ENCODE data around the gene CXCR5.

CXCR5 gene

DNA sequence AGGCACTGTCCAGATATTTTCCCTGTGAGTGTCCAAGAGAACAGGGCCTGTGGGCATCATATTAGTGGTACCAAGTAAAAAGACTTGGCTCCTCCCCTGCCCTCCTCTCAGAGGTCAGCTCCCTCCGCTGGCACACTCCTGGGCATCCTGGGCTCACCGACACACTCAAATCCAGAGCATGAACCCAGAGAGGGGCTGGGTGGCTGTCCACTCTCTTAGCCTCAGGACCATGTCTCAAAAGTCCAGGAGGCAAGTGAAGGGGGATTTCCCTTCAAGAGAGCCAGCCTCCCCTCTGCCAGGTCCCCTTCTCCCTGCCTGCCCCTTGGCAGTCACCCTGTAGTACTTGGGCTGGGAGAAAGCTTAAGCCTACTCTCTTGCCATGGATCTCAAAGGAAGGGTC, 31.7 kb downstream of the CXCR5 start:
- H4K20me1 ChIP-seq: peaks cover 2 to 38% (median 12%) of the 10 kb centered on the region in 11 experiments; a peak in 12 of 22 replicates
- TF ChIP-seq Cebpa-rat (IDR thresholded peaks at IDR 0.05): no peak
- no peaks in the 10 kb centered on the region for H3K9me3 ChIP-seq (replicated peaks in 1 of 11)
- H3K9ac ChIP-seq: peak overlapping the region; percentile 51 to 94 (median 82); a peak in 21 of 22 replicates
- peaks cover 96 to 99% (median 98%) of the 10 kb centered on the region in 10 experiments for H3K4me1 ChIP-seq
- H3K4me3 ChIP-seq: peak overlapping the region in 8 of 10 experiments; percentile 34 to 65 (median 46); a peak in 14 of 20 replicates
- no peaks in the 10 kb centered on the region for H3K27me3 ChIP-seq
- peak overlapping the region; percentile 91 to 100 (median 98) for H3K4me2 ChIP-seq
- H3K27ac ChIP-seq: peak overlapping the region; percentile 42 to 96 (median 89); a peak in 21 of 22 replicates
- peaks cover 0 to 11% (median 0%) of the 10 kb centered on the region in 11 experiments; a peak in 3 of 22 replicates for H3K36me3 ChIP-seq

DNA sequence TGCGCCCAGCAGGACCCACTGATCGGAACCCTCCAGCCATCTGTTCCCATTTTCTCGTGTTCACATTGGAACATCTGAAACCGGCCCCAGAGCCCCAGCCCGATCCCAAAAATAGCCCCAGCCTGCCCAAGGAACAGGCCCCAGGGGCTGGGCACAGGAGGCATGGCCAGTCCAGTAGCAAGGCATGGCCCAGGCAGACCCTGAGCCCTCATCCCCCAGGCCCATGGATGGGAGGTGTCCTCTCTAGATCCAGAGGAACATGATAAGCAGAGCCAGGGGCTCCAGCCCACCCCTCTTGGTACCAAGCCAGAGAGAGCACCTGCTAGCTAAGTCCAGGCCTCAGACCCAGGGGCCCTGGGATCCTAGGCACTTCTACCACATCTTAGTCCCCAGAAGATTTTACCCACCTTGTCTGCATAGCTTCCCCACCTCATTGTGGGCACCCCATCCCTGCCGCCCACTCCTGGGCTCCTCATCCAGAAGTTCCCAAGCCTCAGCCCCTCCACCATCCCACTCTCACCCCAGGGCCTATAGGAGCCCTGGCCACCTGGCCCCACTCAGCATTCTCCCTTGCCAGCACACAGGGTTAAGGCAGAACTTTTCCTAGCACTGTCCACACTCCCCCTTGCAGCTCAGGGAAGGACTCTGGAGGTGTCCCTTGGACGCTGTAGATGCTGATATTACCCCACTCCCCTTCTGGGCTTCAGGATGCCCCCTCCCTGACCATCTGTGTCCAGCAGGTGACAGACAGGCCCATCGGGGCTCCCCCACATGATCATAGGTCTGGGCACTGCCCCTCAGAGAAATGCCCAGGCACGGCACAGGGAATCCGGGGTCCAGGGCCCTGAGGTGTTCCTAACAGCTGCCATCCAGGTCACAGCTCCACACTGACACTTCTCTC, 32.5 kb downstream of the CXCR5 start:
- peaks cover 97 to 99% (median 99%) of the 10 kb centered on the region in 10 experiments for H3K4me1 ChIP-seq
- H3K36me3 ChIP-seq: peaks cover 0 to 11% (median 0%) of the 10 kb centered on the region in 11 experiments; a peak in 3 of 22 replicates
- peaks cover 9 to 46% (median 20%) of the 10 kb centered on the region in 11 experiments; a peak in 16 of 22 replicates for H4K20me1 ChIP-seq
- H3K4me3 ChIP-seq: peak overlapping the region in 8 of 10 experiments; percentile 4 to 65 (median 46); a peak in 15 of 20 replicates
- peak overlapping the region; percentile 91 to 100 (median 98) for H3K4me2 ChIP-seq
- TF ChIP-seq Cebpa-rat (IDR thresholded peaks at IDR 0.05): no peak
- no peaks in the 10 kb centered on the region for H3K9me3 ChIP-seq (replicated peaks in 1 of 11)
- peak overlapping the region; percentile 51 to 94 (median 82); a peak in 21 of 22 replicates for H3K9ac ChIP-seq
- H3K27ac ChIP-seq: peak overlapping the region; percentile 42 to 96 (median 89); a peak in 21 of 22 replicates
- H3K27me3 ChIP-seq: no peaks in the 10 kb centered on the region

DNA sequence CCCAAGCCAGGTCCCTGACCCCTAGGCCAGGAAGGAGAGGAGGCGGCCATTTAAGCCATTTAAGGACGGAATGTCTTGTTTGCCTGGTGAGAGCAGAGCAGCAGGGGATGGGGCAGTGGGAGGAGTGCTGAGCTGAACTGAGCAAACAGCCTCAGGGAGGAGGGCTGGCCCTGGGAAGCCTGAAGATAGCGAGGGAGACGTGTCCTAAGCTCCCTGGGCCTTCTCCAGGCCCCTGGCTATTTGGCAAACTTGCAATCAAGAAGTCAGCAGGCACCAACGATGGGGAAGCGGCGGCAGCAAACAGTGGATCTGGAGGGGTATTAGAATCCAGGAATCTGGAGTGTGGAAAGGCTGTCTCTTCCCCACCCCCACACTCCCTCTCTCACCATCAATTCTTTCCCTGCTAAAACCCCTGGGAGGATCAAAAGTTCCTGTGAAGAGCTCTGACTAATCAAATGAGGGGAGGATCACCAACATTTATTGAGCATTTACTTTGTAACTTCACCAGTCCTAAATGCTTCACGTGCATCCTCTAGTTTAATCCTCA, 33.2 kb downstream of the CXCR5 start:
- H3K27ac ChIP-seq: peak overlapping the region; percentile 42 to 96 (median 89); a peak in 21 of 22 replicates
- H4K20me1 ChIP-seq: peaks cover 16 to 53% (median 27%) of the 10 kb centered on the region in 11 experiments; a peak in 17 of 22 replicates
- no peak for TF ChIP-seq Cebpa-rat (IDR thresholded peaks at IDR 0.05)
- peak overlapping the region in 7 of 10 experiments; percentile 21 to 65 (median 48); a peak in 11 of 20 replicates for H3K4me3 ChIP-seq
- H3K4me2 ChIP-seq: peak overlapping the region; percentile 91 to 100 (median 98)
- H3K9ac ChIP-seq: peak overlapping the region; percentile 51 to 94 (median 82); a peak in 21 of 22 replicates
- H3K4me1 ChIP-seq: peaks cover 97 to 99% (median 99%) of the 10 kb centered on the region in 10 experiments
- no peaks in the 10 kb centered on the region for H3K27me3 ChIP-seq
- peaks cover 0 to 11% (median 0%) of the 10 kb centered on the region in 11 experiments; a peak in 3 of 22 replicates for H3K36me3 ChIP-seq
- H3K9me3 ChIP-seq (replicated peaks in 1 of 11): no peaks in the 10 kb centered on the region

DNA sequence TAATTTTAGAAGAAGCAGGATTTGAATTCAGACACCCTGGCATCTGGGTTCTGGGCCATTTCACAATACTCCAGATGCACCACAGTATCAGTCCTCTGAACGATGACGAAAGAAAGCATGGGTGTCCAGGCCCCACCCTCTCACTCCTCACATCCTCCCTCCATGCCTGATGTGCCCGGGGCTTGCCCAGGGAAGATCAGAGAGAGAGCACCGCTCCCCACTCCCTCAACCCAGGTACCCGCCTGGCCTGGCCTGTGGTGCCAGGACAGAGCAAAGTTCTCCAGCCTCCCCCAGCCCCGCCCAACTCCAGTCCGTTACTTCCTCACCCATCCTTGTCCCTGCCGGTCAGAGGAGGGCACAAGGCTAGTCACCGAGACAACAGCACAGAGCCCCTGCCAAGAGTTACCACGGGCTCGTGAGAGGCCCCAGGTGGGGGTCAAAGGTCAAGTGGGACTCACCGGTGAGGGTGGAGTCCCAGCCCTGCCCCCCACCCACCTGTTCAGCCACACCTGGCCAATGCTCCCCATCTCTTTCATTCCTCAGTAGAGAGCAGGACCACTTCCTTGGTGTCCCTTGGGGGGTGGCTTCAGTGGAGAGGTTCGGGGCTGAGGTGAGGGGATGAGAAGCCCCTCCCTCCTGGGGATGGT, 33.9 kb downstream of the CXCR5 start:
- H3K9ac ChIP-seq: peak overlapping the region; percentile 73 to 94 (median 82); a peak in 21 of 22 replicates
- peak in 9 of 11 experiments; percentile 62 to 96 (median 85); a peak in 17 of 22 replicates for TF ChIP-seq Cebpa-rat (IDR thresholded peaks at IDR 0.05)

DNA sequence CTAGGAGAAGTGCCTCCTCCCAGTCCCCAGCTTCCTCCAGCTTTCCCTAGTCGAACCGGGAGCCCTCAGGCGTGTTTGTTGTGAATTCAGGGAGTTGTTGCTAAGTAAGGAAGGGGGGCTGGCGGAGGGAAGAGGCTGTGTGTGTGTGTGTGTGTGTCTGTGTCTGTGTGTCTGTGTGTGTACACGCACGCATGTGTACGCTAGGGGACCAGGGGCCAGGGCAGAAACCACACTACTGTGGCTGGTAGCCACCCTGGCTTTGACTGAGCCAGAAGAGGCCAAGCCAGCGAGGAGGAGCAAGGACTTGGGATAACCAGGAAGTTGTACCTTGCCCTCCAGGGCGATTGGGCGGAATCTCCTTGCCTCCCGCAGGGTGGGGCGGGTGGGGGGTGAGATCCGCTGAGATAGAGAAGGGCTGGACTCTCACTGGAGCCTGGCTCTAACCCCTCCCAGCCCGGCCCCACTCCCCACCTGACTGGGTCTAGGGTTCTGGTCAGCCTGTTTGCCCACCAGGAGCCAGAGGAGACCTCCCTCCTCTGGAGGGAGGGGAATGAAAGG, 34.5 kb downstream of the CXCR5 start:
- H3K4me1 ChIP-seq: peaks cover 97 to 99% (median 99%) of the 10 kb centered on the region in 10 experiments
- H3K36me3 ChIP-seq: peaks cover 0 to 19% (median 0%) of the 10 kb centered on the region in 11 experiments; a peak in 3 of 22 replicates
- H3K27me3 ChIP-seq: no peaks in the 10 kb centered on the region
- H4K20me1 ChIP-seq: peaks cover 29 to 66% (median 40%) of the 10 kb centered on the region in 11 experiments; a peak in 20 of 22 replicates
- TF ChIP-seq Cebpa-rat (IDR thresholded peaks at IDR 0.05): no peak
- peak overlapping the region; percentile 73 to 94 (median 82) for H3K9ac ChIP-seq
- peak overlapping the region; percentile 91 to 100 (median 98) for H3K4me2 ChIP-seq
- H3K9me3 ChIP-seq (replicated peaks in 1 of 11): no peaks in the 10 kb centered on the region
- H3K27ac ChIP-seq: peak overlapping the region; percentile 59 to 96 (median 89); a peak in 21 of 22 replicates
- H3K4me3 ChIP-seq: peak overlapping the region in 9 of 10 experiments; percentile 21 to 65 (median 46); a peak in 17 of 20 replicates

More for the DNA sequence above, 33.9 kb downstream of the CXCR5 start:
- Histone ChIP-seq H3K27me3 (no peaks in the 10 kb centered on the region), H3K9me3 (replicated peaks in 1 of 11) (no peaks in the 10 kb centered on the region), H3K4me3 (peak overlapping the region in 9 of 10 experiments; percentile 21 to 65 (median 44); a peak in 15 of 20 replicates), H3K36me3 (peaks cover 0 to 13% (median 0%) of the 10 kb centered on the region in 11 experiments; a peak in 3 of 22 replicates), H4K20me1 (peaks cover 23 to 60% (median 34%) of the 10 kb centered on the region in 11 experiments; a peak in 20 of 22 replicates), H3K4me1 (peaks cover 97 to 99% (median 99%) of the 10 kb centered on the region in 10 experiments), H3K4me2 (peak overlapping the region; percentile 91 to 100 (median 98)), H3K27ac (peak overlapping the region; percentile 59 to 96 (median 89); a peak in 21 of 22 replicates)

DNA sequence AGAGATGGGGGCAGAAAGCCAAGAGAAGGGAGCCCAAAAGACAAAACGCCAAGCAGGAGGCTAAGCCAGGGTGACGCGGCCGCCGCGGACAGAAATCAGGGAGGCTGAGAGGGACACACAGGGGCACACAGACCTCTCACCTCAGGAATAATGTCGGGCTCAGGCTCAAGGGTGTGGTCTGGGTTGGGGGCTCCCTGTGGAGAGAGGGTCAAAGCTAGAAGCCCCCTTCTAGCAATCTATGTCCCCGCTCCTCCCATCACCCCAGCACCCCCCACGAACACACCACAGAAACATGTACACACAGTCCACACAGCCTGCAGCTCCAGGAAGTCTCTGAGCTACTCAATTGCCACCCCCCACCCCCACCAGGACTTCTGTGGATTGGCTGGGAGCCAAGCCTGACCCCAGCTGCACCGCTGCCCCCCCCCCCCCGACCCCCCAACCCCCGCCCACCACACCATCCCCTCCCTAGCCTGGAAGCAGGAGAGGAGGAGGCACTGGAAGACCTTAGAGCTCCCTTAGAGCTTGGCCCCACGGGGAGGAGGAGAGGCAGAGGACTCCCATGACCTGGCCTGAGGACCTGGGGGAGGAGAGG, 35.1 kb downstream of the CXCR5 start:
- Histone ChIP-seq H3K4me3 (peak overlapping the region in 9 of 10 experiments; percentile 23 to 99 (median 65); a peak in 16 of 20 replicates), H4K20me1 (peaks cover 35 to 70% (median 46%) of the 10 kb centered on the region in 11 experiments; a peak in 20 of 22 replicates), H3K27me3 (no peaks in the 10 kb centered on the region), H3K4me1 (peaks cover 99 to 100% (median 99%) of the 10 kb centered on the region in 10 experiments), H3K4me2 (peak overlapping the region; percentile 95 to 100 (median 99)), H3K9me3 (replicated peaks in 1 of 11) (no peaks in the 10 kb centered on the region), H3K9ac (peak overlapping the region; percentile 74 to 95 (median 91)), H3K27ac (peak overlapping the region; percentile 59 to 96 (median 89); a peak in 20 of 22 replicates), H3K36me3 (peaks cover 0 to 19% (median 0%) of the 10 kb centered on the region in 11 experiments; a peak in 3 of 22 replicates)
- TF ChIP-seq Cebpa-rat (IDR thresholded peaks at IDR 0.05): no peak
